Upper lobe of right lung (tissue), 1 donor: Measurements from ENCODE around the gene TCF12. TPM values are rescaled to one million over a fixed set of nuclear protein-coding genes. Genes with fewer than 3 reads are reported as not detected.

Experiments used
- ATAC-seq: fragments of 200-7000 bp; cut with Tn5 transposase; one replicate; pipeline ENCODE4 v1.9.1; 2020; ENCODE audit warnings: mild to moderate bottlenecking, moderate library complexity
- DNase-seq: peaks from one replicate; pipeline ENCODE4 v3.0.0-alpha.2; 2020
- H3K27ac ChIP-seq: fragments of 200-600 bp; one replicate; pipeline ENCODE4 v1.8.0; 2022
- H3K27me3 ChIP-seq: fragments of 200-600 bp; one replicate; pipeline ENCODE4 v1.8.0; 2022; ENCODE audit warnings: mild to moderate bottlenecking
- H3K36me3 ChIP-seq: fragments of 200-600 bp; one replicate; pipeline ENCODE4 v1.8.0; 2022
- H3K4me1 ChIP-seq: fragments of 200-600 bp; one replicate; pipeline ENCODE4 v1.8.0; 2022
- H3K4me3 ChIP-seq: fragments of 200-600 bp; one replicate; pipeline ENCODE4 v1.8.0; 2022; ENCODE audit warnings: mild to moderate bottlenecking
- H3K9me3 ChIP-seq: fragments of 200-600 bp; one replicate; pipeline ENCODE4 v1.8.0; 2022
- CTCF ChIP-seq: fragments of 200-600 bp; IDR thresholded peaks from one replicate; pipeline ENCODE4 v1.8.0; 2022; ENCODE audit warnings: antibody characterized with exemption
- intact Hi-C: fragments of 100-400 bp; cut with DNase I; formaldehyde crosslinking; loops from one replicate; pipeline ENCODE4 v1.11.0; 2022
- total RNA-seq: library from RNA; stranded (reverse); fragmentation: NEBNext Ultra II Directional; extraction: Animal tissue kit (Norgen Biotek cat#: 25700); gene quantifications from one replicate; pipeline ENCODE4 v1.2.1, GENCODE V29; 2021
- donor health status: DM: no; HTN: yes; CAD: no; lungs with severe emphysema.

Gene TCF12
- total RNA-seq, 1 donor from 2014 or later = 103 TPM

DNA sequence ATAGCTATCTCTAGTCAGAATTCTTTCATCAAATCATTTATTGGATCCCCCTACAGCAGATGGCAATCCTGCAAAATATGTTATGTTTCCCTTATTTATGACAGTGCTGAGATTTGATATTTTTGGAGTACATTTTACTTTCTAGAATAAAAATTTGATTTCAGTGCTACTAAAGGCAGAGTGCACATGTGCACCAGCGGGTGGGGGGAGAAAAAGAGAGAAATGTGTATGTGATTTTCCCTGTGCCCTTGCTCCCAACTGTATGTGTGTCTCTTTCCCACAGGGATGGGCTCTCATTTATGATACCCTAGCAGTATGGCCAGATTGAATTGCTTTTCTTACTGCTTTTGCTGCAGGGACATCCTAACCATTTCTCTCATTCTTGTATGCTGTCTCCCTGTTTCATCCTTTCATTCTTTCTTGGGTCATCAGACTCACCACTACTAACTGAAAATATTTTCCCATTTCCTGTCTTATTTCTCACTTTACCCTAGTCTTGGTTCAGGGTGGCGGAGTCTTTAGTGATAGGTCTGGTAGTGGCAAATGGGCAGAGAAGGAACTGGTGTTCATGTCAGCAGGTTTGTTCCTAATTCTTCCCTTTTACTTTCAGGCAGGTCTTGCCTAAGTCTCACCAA lies 140.7 kb downstream of the TCF12 start:
- intact Hi-C loops = no loop called here
- DNase-seq = no peak
- H3K4me1 ChIP-seq = peaks cover 8% of the 10 kb centered on the region
- no peak overlapping the region for H3K4me3 ChIP-seq
- H3K9me3 ChIP-seq = no peaks in the 10 kb centered on the region
- no peak for ATAC-seq
- no peak for TF ChIP-seq CTCF
- no peak overlapping the region for H3K27ac ChIP-seq
- H3K27me3 ChIP-seq = no peaks in the 10 kb centered on the region
- no peaks in the 10 kb centered on the region for H3K36me3 ChIP-seq

DNA sequence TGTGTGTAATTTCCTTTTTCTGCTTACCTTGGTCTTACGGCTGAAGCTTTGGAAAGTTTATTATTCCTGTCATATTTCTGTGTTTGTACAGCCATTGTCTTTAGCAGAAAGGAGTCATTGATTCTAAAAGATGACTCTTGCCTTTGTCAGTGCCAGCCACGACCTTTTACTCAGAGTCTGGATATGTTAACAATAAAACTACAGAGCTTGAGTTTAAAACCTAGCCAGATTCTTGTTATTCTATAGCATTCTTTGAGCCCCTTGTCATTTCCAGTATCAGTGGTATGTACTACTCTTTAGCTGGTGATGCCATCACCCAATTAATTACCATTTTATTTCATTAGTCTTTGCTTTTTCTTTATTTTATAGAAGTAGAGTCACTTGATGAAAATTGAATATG lies 142.4 kb downstream of the TCF12 start:
- peaks cover 5% of the 10 kb centered on the region for H3K4me1 ChIP-seq
- H3K36me3 ChIP-seq = no peaks in the 10 kb centered on the region
- DNase-seq = no peak
- ATAC-seq = no peak
- H3K27ac ChIP-seq = no peak overlapping the region
- no peak for TF ChIP-seq CTCF
- H3K4me3 ChIP-seq = no peak overlapping the region
- no peaks in the 10 kb centered on the region for H3K9me3 ChIP-seq
- intact Hi-C loops = no loop called here
- H3K27me3 ChIP-seq = no peaks in the 10 kb centered on the region

DNA sequence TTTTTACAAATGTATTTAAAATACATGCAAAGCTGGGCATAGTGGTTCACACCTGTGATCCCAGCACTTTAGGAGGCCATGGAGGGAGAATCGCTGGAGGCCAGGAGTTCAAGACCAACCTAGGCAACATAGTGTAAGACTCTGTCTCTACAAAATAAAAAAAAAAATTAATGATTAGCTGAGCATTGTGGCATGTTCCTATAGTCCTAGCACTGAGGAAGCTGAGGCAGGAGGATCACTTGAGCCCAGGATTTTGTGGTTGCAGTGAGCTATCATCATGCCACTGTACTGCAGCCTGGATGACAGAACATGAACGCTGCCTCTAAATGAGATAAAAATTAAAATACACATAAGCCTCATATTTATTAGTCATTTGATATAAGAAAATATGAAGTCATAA lies 142.8 kb downstream of the TCF12 start:
- DNase-seq (no peak), ATAC-seq (no peak)
- Histone ChIP-seq H3K27me3 (no peaks in the 10 kb centered on the region), H3K4me3 (no peak overlapping the region), H3K36me3 (no peaks in the 10 kb centered on the region), H3K4me1 (peaks cover 5% of the 10 kb centered on the region), H3K9me3 (no peaks in the 10 kb centered on the region), H3K27ac (no peak overlapping the region)
- no peak for TF ChIP-seq CTCF
- intact Hi-C loops = no loop called here

GRCh38 chr15:57061696-57062095 lies 143.3 kb downstream of the TCF12 start:
- DNase-seq (no peak), ATAC-seq (no peak)
- Histone ChIP-seq H3K4me3 (no peak overlapping the region), H3K27ac (no peak overlapping the region), H3K27me3 (no peaks in the 10 kb centered on the region), H3K9me3 (no peaks in the 10 kb centered on the region), H3K36me3 (no peaks in the 10 kb centered on the region), H3K4me1 (peaks cover 1% of the 10 kb centered on the region)
- TF ChIP-seq CTCF = no peak
- intact Hi-C loops = no loop called here

- Histone ChIP-seq H3K36me3 (no peaks in the 10 kb centered on the region), H3K9me3 (no peaks in the 10 kb centered on the region), H3K27ac (no peak overlapping the region), H3K4me1 (no peaks in the 10 kb centered on the region), H3K27me3 (no peaks in the 10 kb centered on the region), H3K4me3 (no peak overlapping the region)
- intact Hi-C loops = no loop called here
- DNase-seq (no peak), ATAC-seq (no peak)
- no peak for TF ChIP-seq CTCF
Measured at GRCh38 chr15:57064033-57064432, 145.6 kb downstream of the TCF12 start.

DNA sequence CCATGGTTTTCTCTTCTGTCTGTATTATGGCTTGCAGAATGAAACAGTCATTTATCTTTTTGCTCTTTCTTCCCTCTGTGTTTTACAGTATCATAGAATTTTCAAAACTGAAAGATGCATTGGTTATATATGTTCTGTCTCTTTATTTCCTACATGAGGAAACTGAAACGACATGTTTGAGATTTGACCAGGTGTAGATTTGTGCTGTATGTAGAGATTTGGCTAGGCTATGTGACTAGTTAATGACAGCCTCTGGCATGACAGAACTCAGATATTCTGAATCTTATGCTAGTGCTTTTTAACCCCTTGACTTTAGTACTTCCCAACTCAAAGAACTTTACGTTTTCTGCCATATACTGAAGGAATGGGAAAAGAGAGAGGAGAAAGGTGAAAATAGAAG lies 151.0 kb downstream of the TCF12 start:
- H3K27ac ChIP-seq = no peak overlapping the region
- H3K36me3 ChIP-seq = no peaks in the 10 kb centered on the region
- no peaks in the 10 kb centered on the region for H3K9me3 ChIP-seq
- no peak for TF ChIP-seq CTCF
- H3K27me3 ChIP-seq = no peaks in the 10 kb centered on the region
- no peaks in the 10 kb centered on the region for H3K4me1 ChIP-seq
- intact Hi-C loops = no loop called here
- ATAC-seq (no peak), DNase-seq (no peak)
- no peak overlapping the region for H3K4me3 ChIP-seq
